Transverse colon (tissue), 4 donors: ENCODE results near the gene TPT1. TPM values are rescaled to one million over a fixed set of nuclear protein-coding genes. Genes with fewer than 3 reads are reported as not detected.

Source experiments
- DNase-seq: peaks from one replicate; pipeline ENCODE4 v3.0.0-alpha.2; 2019
- H3K27ac ChIP-seq, 4 donors: fragments of 200-600 bp; sonication (generic); 2 replicates each; pipeline ENCODE4 v1.5.1; 2016 to 2018; ENCODE audit warnings: inconsistent platforms in 4 of 4
- H3K27me3 ChIP-seq: fragments of 200-600 bp; sonication (generic); 2 replicates; pipeline ENCODE4 v1.5.1; 2017; ENCODE audit warnings: inconsistent platforms
- H3K36me3 ChIP-seq, 4 donors: fragments of 200-600 bp; sonication (generic); 2 replicates each; pipeline ENCODE4 v1.5.1; 2017 to 2019; ENCODE audit warnings: inconsistent platforms in 4 of 4
- H3K4me1 ChIP-seq, 4 donors: fragments of 200-600 bp; sonication (generic); 2 replicates each; pipeline ENCODE4 v1.5.1; 2017 to 2020; ENCODE audit warnings: inconsistent platforms in 4 of 4
- H3K4me3 ChIP-seq, 4 donors: fragments of 200-600 bp; sonication (generic); 1 replicate in 1 of 4; 2 replicates in 3 of 4; pipeline versions ENCODE4 v1.5.1 to v1.6.1; 2017 to 2019; ENCODE audit warnings: inconsistent platforms in 4 of 4
- H3K9me3 ChIP-seq, 2 donors: fragments of 200-600 bp; sonication (generic); 2 replicates each; pipeline ENCODE4 v1.5.1; 2017 to 2019; ENCODE audit warnings: inconsistent platforms in 2 of 2
- EP300 ChIP-seq: sonication (generic); formaldehyde crosslinking; IDR thresholded peaks from one replicate; pipeline ENCODE4 v1.6.1; 2017; ENCODE audit warnings: antibody characterized with exemption, low read depth
- POLR2A ChIP-seq: fragments of 450-650 bp; IDR thresholded peaks from one replicate; pipeline ENCODE4 v1.6.1; 2016; ENCODE audit warnings: antibody characterized with exemption, mild to moderate bottlenecking, moderate library complexity
- POLR2AphosphoS5 ChIP-seq, 3 donors: sonication (generic); formaldehyde crosslinking; IDR thresholded peaks; one replicate each; pipeline ENCODE4 v1.6.1; 2016; ENCODE audit warnings: antibody characterized with exemption in 3 of 3
- WGBS, 2 donors: methylation state at CpG; one replicate each; pipeline ENCODE4 v1.1.5; 2018; ENCODE audit warnings: low coverage in 1 of 2; 5-methylcytosine and 5-hydroxymethylcytosine counted together
- in situ Hi-C, 4 donors: fragments of 200-750 bp; cut with MboI; loops; one replicate each; pipeline versions ENCODE4 v1.15.0 to v1.15.1; 2017; ENCODE audit warnings: low sequenced_read_pairs in 3 of 4, low pct_ligation_motif_present in 1 of 4, low pct_unique_long_range_greater_than_20kb in 1 of 4
- intact Hi-C: fragments of 100-400 bp; cut with DNase I; formaldehyde crosslinking; loops from one replicate; pipeline ENCODE4 v1.15.1; 2023; ENCODE audit warnings: low total_unique reads
- total RNA-seq, 4 donors: library from RNA; depleted of rRNA; stranded (reverse); fragments of >200 nt; gene quantifications; one replicate each; pipeline ENCODE4 v1.1.0, GENCODE V29; 2016
- TF ChIP-seq, protein P1 (sequence below), 5 experiments: fragments of 200-600 bp in 3 of 5; fragments of 450-650 bp in 2 of 5; sonication (generic) in 3 of 5; IDR thresholded peaks; 1 replicate in 2 of 5; 2 replicates in 3 of 5; pipeline ENCODE4 v1.5.1; 2016 to 2017; ENCODE audit warnings: antibody characterized with exemption in 5 of 5, inconsistent platforms in 3 of 5, mild to moderate bottlenecking in 2 of 5, moderate library complexity in 1 of 5

Gene TPT1
- total RNA-seq, 4 donors from 2014 or later = 1,485 to 2,679 (median 2,380) TPM

DNA sequence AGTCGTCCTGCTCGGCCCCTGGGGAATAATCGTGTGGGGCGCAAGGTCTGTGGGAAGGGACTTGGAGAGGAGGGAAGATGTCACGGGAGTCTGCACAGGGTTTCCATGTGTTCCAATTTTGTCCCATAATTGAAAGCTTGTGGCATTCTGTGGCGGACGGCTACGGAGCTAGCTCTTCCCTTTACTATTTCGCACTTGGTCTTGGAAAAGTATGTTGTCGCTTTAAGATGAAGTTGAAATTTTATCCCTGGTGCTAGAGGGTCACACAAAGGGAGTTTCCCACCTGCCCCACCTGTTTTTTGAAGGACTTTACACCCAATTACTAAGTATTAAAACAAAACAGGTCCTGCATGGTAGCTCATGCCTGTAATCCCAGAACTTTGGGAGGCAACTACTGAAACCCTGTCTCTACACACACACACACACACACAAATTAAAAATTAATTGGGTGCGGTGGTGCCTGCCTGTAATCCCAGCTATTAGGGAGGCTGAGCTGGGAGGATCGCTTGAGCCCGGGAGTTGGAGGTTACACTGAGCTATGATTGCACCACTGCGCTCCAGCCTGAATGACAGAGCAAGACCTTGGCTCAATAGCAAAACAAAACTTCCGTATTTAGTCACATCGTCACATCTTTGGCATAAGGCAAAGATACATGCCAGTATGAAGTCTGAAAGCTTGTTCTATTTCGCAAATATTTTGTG, 967 bp upstream of the TPT1 start:
- Histone ChIP-seq H3K4me1 (peaks cover 30 to 45% (median 40%) of the 10 kb centered on the region in 4 donors), H3K36me3 (peaks cover 0 to 49% (median 19%) of the 10 kb centered on the region in 4 donors), H3K27ac (peak overlapping the region; percentile 96 to 100 (median 99)), H3K4me3 (peak overlapping the region; percentile 64 to 84 (median 65)), H3K27me3 (no peaks in the 10 kb centered on the region), H3K9me3 (no peaks in the 10 kb centered on the region)
- in situ Hi-C loops (no loop called here), intact Hi-C loops (no loop called here)
- TF ChIP-seq POLR2AphosphoS5 (IDR thresholded peaks at IDR 0.05) (peak; percentile 21 to 84 (median 55)), POLR2A (no peak)
- peak; percentile 63 for DNase-seq
- 23 to 38% methylated on average over 6 to 14 of the region's 17 CpGs for WGBS, 2 donors

DNA sequence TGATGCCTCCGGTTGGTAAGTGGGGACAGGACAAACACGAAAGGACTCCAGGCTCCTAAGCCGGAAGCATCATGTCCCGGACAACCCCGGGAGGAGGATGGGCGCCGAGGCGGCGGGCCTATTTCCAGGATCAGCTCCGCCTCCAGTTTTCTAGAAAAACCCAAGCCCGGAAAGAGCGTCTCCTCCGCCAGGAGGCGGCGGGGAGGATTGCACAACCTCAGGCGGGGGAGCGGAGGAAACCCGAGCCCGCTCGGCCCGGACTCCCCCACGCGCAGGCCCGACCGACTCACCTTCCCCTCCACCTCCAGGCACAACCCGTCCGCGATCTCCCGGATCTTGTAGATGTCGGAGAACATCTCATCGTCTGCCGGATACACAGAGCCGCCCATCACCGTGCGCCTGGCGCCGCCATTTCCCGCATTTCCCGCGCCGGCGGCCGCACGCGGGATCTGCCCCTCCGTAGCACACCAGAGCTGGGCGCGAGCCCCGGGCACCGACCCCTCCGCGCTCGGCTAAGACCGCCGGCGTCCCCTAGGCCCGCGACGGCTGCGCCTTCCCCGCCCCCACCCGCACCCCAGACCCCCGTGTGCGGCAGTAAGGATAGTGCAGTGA, 455 bp downstream of the TPT1 start:
- WGBS, 2 donors = 0 to 1% methylated on average over 1 to 45 of the region's 64 CpGs
- intact Hi-C loops = no loop called here

DNA sequence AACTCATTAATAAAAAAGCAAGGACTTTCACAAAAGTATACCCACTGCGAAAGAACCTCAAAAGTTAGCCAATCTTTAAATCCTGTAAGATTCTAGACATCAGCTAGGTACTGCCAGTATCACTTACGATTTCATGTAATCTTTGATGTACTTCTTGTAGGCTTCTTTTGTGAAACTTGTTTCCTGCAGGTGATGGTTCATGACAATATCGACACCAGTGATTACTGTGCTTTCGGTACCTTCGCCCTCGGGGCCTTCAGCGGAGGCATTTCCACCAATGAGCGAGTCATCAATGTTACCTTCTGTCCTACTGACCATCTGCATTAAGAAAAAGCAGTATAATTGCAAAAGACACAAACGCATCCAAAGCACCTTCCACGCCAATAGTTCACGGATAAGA, 1.1 kb downstream of the TPT1 start:
- H3K4me3 ChIP-seq = peak overlapping the region; percentile 86 to 99 (median 90)
- H3K27me3 ChIP-seq = no peaks in the 10 kb centered on the region
- 6 to 29% methylated on average over 2 to 11 of the region's 11 CpGs for WGBS, 2 donors
- H3K36me3 ChIP-seq = peaks cover 0 to 47% (median 22%) of the 10 kb centered on the region in 4 donors
- peak overlapping the region; percentile 99 to 100 (median 100) for H3K27ac ChIP-seq
- intact Hi-C loops (no loop called here), in situ Hi-C loops (no loop called here)
- H3K9me3 ChIP-seq = no peaks in the 10 kb centered on the region
- peaks cover 30 to 64% (median 55%) of the 10 kb centered on the region in 4 donors for H3K4me1 ChIP-seq
- TF ChIP-seq POLR2AphosphoS5 (IDR thresholded peaks at IDR 0.05) = no peak
- TF ChIP-seq, protein P1, sequence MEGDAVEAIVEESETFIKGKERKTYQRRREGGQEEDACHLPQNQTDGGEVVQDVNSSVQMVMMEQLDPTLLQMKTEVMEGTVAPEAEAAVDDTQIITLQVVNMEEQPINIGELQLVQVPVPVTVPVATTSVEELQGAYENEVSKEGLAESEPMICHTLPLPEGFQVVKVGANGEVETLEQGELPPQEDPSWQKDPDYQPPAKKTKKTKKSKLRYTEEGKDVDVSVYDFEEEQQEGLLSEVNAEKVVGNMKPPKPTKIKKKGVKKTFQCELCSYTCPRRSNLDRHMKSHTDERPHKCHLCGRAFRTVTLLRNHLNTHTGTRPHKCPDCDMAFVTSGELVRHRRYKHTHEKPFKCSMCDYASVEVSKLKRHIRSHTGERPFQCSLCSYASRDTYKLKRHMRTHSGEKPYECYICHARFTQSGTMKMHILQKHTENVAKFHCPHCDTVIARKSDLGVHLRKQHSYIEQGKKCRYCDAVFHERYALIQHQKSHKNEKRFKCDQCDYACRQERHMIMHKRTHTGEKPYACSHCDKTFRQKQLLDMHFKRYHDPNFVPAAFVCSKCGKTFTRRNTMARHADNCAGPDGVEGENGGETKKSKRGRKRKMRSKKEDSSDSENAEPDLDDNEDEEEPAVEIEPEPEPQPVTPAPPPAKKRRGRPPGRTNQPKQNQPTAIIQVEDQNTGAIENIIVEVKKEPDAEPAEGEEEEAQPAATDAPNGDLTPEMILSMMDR (IDR thresholded peaks at IDR 0.05) = no peak
- DNase-seq = no peak

More for the DNA sequence above, 455 bp downstream of the TPT1 start:
- in situ Hi-C loops = no loop called here
- TF ChIP-seq POLR2AphosphoS5 (IDR thresholded peaks at IDR 0.05) (peak; percentile 76 to 87 (median 85)), POLR2A (no peak)
- TF ChIP-seq, protein P1 (IDR thresholded peaks at IDR 0.05) = peak; percentile 38 to 88 (median 56)
- Histone ChIP-seq H3K27ac (peak overlapping the region; percentile 99 to 100 (median 100)), H3K4me1 (peaks cover 30 to 58% (median 50%) of the 10 kb centered on the region in 4 donors), H3K4me3 (peak overlapping the region; percentile 86 to 99 (median 90)), H3K27me3 (no peaks in the 10 kb centered on the region), H3K9me3 (no peaks in the 10 kb centered on the region), H3K36me3 (peaks cover 0 to 53% (median 22%) of the 10 kb centered on the region in 4 donors)
- peak; percentile 92 for DNase-seq

DNA sequence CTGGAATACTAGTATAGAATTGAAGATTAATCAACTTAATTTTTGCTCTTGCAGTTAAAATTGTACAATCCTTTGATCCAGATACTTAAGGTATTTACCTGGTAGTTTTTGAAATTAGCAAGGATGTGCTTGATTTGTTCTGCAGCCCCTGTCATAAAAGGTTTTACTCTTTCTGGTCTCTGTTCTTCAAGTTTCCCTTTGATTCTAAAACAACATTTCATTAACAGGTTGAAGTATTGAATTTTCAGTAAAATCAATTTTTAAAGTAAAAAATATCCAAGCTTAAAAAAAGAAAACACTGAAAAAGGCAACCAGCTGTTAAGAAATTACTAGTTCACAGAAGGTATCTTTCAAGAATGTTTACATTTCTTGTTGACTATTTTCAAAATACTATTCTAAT, 1.6 kb downstream of the TPT1 start:
- TF ChIP-seq, protein P1 (IDR thresholded peaks at IDR 0.05) = no peak
- TF ChIP-seq POLR2AphosphoS5 (IDR thresholded peaks at IDR 0.05) (no peak), POLR2A (no peak), EP300 (no peak)
- peaks cover 0 to 42% (median 22%) of the 10 kb centered on the region in 4 donors for H3K36me3 ChIP-seq
- DNase-seq = no peak
- H3K4me3 ChIP-seq = peak overlapping the region in 3 of 4 donors; percentile 86 to 99 (median 87)
- H3K9me3 ChIP-seq = no peaks in the 10 kb centered on the region
- intact Hi-C loops (no loop called here), in situ Hi-C loops (no loop called here)
- no peaks in the 10 kb centered on the region for H3K27me3 ChIP-seq
- H3K4me1 ChIP-seq = peaks cover 30 to 69% (median 60%) of the 10 kb centered on the region in 4 donors
- peak overlapping the region; percentile 99 to 100 (median 100) for H3K27ac ChIP-seq
